Measurements from ENCODE around the gene FBRSL1.

Gene FBRSL1

GRCh38 chr12:132545164-132545953 is 55.4 kb downstream of the FBRSL1 start:
- no peak for DNase-seq

DNA sequence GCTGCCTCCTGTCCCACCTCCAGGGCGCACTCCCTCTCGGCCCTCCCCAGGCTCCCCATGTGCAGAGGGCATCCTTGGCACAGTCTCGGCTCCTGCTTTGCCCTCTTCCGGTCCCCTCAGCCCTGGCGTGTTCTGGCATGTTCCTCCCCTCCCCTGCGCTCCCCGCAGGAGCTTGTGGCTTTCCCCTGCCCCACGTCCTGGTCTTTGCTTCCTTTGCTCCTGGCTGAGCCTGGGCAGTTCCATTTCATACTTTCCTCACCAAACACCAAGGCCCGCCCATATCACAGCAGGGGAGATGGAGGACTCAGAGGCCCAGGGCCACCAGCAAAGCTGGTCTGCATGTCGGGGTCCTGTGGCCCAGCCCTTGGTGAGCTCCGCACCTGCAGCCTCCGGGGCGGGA is 56.0 kb downstream of the FBRSL1 start:
- no peak for DNase-seq

DNA sequence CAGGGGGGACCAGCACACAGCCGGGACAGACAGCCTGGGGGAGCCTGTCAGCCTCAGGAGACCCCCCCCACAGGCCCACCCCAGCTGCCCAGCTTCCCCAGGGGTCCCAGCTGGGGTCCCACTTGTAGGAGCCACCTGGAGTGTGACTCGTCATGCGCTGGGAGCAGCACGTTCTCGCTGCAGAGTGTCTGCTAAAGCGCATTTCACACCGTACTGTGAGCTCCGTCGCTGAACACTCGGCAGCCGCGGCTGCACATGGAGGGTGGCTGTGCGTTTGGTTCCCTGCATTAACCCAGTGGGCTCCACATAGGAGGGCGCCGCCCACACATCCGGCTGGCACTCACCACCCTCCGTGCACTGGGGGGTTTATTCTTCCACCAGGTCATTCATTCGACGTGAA is 56.7 kb downstream of the FBRSL1 start:
- DNase-seq: no peak

DNA sequence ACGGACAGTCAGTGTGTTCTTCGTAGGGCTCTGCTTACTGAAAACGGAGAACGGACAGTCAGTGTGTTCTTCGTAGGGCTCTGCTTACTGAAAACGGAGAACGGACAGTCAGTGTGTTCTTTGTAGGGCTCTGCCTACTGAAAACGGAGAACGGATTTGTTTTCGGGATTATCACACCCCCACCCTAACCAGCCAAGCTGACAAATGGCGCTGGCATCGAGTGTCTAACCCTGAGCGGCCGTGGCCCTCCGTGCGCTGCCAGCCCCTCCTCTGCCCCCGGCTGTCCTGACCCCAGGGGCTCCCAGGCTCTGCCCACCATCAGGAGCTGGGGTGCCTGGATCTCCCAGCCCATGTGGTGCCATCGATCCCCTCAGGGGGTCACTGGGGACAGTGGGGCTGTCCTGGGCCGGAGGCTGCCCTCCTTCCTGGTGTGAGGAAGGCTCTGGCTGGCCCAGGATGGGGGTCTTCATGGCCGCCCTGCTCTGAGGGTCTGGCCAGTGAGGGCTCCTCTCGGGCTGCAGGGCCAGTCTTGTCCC is 57.3 kb downstream of the FBRSL1 start:
- DNase-seq: no peak

- no peak for DNase-seq
Observed at GRCh38 chr12:132548430-132549058, 58.6 kb downstream of the FBRSL1 start.

DNA sequence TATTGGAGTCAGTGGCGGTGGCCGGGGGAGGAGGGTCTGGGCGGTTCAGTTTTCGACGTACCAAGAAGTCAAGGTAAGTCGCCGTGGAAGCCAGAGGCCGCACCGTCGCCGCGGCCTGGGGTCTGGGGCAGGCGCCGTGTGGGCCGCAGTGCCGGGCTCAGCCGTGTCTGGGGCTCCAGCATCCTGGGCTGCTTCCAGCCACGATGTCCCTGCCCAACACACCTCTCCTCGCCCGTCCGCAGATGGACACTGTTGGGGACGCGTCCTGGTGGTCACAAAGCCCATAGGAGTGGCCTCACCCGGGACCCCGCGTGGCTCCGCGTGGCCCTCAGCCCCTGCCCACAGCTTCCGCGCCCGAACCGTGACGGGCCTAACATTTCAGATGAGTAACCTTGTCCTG is 59.1 kb downstream of the FBRSL1 start:
- DNase-seq: no peak

- no peak for DNase-seq
Observed at GRCh38 chr12:132550014-132550802, 60.3 kb downstream of the FBRSL1 start.

DNA sequence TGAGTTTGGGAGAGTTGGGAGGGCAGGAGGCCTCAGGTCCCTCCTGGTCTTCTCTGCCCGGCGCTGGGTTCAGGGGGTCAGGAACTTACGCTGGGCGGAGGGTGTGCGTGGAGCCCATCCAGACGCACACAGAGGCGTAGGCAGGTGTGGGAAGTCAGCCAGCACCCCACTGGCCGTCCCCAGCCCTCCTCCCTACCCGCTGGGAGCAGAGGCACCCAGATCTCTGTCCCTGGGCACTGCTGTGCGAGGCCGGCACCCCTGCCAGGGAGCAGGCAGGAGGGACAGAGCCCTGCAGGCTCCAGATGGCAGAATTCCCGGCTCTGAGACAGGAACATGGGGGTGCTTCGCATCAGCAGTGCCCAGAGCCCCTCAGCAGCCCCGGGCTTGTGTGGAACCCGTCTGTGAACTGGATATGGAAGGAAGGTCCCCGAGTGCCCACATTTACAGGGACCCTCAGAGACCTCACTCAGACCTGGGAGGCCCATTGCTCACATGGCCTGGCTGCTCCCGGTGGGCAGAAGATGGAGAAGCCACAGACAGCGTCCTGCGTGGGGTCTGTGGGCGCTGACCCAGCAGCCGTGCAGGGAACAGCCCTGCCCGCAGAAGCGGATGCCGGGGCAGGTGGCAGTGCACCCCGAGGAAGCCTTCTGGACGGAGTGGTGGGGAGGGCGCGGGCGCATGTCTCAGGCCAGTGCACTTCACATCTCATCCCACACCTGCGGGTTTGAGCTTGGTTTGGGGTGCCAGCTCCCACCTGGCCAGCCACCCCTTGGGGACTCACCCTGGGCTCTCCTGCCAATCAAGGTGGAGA is 61.1 kb downstream of the FBRSL1 start:
- no peak for DNase-seq

GRCh38 chr12:132551641-132552031 is 61.7 kb downstream of the FBRSL1 start:
- DNase-seq: no peak

DNA sequence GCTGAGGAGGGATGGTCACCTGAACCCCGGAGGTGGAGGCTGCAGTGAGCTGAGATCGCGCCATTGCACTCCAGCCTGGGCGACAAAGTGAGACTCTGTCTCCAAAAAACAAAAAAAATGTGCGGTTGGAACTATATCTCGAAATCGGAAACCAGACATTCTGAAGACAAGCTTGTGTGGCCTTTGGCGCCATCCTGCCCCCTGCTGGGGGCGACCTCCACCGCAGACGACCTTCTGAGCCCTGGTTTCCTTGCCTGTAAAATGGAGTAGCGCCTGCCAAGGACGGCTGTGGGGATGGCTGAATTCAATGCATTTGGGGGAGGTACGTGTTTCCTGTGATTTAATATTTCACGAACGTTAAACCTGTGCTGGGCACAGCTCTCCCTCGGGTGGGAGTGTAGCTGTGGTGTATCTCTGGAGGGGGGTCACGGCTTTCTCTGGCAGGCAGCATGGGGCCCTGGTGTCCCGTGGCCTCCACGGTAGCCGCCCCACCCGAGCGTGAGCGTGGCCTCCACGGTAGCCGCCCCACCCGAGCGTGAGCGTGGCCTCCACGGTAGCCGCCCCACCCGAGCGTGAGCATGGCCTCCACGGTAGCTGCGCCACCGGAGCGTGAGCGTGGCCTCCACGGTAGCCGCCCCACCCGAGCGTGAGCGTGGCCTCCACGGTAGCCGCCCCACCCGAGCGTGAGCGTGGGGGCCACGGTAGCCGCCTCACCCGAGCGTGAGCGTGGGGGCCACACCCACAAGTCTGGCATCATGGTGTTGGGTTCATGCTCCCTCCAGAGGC is 65.1 kb downstream of the FBRSL1 start:
- no peak for DNase-seq

- no peak for DNase-seq
Observed at GRCh38 chr12:132555686-132556085, 65.7 kb downstream of the FBRSL1 start.

- DNase-seq: no peak
Observed at GRCh38 chr12:132556216-132556615, 66.3 kb downstream of the FBRSL1 start.

- no peak for DNase-seq
Observed at GRCh38 chr12:132556801-132557200, 66.8 kb downstream of the FBRSL1 start.

GRCh38 chr12:132557291-132558015 is 67.5 kb downstream of the FBRSL1 start:
- no peak for DNase-seq

DNA sequence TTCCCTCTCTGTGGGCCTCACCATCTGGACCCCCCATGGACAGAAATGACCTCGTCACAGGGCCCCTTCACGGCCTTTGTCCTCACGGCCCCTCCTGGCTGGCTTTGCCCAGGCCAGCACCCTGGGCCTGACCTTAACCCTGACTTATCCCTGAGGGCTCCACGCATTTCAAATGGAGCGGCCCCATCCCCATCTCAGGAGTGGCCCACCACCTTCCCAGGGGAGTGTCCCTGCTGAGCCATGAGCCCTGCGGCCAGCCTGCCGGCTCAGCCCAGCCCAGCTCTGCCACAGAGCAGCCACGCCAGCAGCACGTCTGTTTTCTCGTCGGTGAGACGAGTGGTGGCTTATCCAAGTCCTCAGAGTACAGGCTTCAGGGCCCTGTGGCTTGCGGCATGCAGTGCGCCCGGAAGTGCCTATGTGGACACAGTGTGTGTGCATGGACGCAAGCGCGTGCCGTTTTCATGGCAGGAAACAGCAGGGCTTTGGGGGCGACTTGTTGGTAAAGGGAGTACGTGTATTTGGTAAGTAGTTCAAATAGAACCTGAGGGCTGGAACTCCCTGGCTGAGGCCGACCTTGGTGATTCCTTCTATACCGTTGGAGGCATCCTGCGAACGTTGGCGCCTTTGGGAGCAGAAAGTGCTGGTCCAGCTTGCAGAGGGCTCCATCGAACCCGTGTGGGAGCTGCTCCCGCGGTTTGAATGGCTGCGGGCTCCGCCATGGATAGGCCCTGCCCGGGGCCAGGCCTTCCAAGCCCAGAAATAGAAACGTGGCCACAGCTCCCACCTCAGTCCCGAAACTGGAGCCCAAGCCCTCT is 68.3 kb downstream of the FBRSL1 start:
- DNase-seq: no peak

DNA sequence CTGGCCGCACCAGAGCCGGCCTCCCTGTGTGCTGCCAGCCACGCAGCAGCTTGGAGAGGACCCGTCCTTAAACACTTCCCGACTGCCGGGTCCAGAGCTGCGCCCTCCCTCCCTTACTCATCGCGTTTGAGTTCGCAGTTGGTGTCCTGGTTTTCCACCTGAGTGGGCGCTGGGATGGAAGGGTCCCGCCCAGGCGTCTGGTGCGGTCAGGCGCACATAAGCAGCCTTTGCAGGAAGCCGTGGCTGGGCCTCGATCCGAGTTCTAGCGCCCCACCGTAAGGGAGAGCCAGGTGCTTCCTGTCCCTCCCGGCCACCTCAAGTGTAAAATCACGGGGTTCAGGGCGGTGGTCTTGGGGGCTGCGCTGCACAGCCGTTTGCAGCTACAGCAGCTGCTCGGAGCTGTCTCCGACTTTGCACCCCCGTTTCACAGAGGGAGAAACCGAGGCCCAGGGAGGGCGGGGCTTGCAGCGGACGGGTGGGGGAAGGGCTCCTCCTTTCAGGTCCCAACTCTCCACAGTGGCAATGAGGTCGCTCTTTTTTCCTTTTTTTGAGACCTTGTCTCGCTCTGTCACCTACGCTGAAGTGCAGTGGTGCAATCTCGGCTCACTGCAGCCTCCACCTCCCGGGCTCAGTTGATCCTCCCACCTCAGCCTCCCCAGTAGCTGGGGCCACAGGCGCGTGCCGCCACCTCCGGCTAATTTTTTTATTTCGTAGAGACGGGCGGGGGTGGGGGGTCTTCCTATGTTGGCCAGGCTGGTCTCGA is 69.1 kb downstream of the FBRSL1 start:
- DNase-seq: peak; percentile 65

DNA sequence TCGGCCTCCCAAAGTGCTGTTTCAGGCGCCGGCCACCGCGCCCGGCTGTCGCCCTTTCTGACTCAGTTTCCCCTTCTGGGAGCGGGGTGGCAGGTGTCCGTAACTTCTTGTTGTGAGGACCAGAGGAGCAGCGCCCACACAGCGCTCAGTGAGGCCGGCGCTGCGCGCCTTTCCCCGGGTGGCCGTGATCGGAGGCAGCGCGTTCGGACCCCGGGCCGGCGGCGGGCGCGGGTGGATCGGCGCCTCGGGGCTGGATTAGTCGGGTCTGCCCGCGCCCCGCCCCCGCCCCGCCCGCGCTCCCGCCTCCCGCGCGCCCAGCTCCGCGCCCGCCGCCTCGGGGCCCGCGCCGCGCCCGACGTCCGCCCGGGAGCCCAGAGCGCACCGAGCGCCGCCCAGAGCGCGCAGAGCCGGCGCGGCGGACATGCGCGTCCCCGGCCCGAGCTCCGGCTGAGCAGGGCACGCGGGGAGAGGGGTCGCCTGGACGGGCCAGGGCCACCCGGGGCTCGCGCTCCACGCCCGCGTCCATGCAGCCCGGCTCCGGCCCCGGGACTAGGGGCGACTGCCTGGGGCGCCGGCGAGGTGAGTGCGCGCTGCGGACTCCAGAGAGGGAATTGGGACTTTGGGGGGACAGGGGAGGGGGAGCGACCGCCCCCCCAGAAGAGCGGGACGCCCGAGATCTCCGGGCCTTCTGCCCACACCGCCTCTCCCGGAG is 69.9 kb downstream of the FBRSL1 start:
- peak; percentile 75 for DNase-seq

DNA sequence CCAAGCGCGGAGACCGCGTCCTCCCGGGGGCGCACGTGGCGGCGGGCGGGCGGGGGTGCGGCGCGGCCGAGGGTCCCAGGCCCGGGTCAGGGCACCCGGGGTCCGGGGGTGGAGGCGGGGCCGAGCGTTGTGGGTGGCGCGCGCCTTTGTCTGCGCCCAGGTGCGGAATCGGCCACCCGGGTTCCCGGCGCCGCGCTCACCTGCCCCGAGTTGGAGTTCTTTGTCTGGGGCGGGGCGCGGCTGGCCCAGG is 70.3 kb downstream of the FBRSL1 start:
- DNase-seq: peak; percentile 78
